Cardiac muscle cell (in vitro differentiated cells and primary cell): ENCODE results near the gene MSL3B.

Source experiments
- DNase-seq, 2 donors: peaks; one replicate each; pipeline versions ENCODE4 v3.0.0 to v3.0.0-alpha.2; 2010 to 2017; ENCODE audit warnings: low read depth in 1 of 2, low spot score in 1 of 2
- H3K27ac ChIP-seq: fragments of 200-600 bp; sonication (generic); 2 replicates; pipeline ENCODE4 v1.5.1; 2016
- H3K27me3 ChIP-seq: fragments of 200-600 bp; sonication (generic); 2 replicates; pipeline ENCODE4 v1.6.0; 2016; ENCODE audit warnings: control low read depth
- H3K36me3 ChIP-seq: fragments of 200-600 bp; sonication (generic); 2 replicates; pipeline ENCODE4 v1.5.1; 2016; ENCODE audit warnings: control low read depth
- H3K4me1 ChIP-seq: fragments of 200-600 bp; sonication (generic); 2 replicates; pipeline ENCODE4 v1.8.1; 2017; ENCODE audit warnings: low read depth, mild to moderate bottlenecking, mixed run types
- H3K4me3 ChIP-seq: fragments of 200-600 bp; sonication (generic); 2 replicates; pipeline ENCODE4 v1.5.1; 2016; ENCODE audit warnings: mild to moderate bottlenecking
- H3K9me3 ChIP-seq: fragments of 200-600 bp; sonication (generic); 2 replicates; pipeline ENCODE4 v1.5.1; 2017; ENCODE audit warnings: low read depth, mild to moderate bottlenecking, control low read depth
- TF ChIP-seq, protein P1 (sequence below): IDR thresholded peaks from 2 replicates; pipeline ENCODE4 v1.5.1; 2012; ENCODE audit warnings: low read depth, mild to moderate bottlenecking, low read length

Gene MSL3B

DNA sequence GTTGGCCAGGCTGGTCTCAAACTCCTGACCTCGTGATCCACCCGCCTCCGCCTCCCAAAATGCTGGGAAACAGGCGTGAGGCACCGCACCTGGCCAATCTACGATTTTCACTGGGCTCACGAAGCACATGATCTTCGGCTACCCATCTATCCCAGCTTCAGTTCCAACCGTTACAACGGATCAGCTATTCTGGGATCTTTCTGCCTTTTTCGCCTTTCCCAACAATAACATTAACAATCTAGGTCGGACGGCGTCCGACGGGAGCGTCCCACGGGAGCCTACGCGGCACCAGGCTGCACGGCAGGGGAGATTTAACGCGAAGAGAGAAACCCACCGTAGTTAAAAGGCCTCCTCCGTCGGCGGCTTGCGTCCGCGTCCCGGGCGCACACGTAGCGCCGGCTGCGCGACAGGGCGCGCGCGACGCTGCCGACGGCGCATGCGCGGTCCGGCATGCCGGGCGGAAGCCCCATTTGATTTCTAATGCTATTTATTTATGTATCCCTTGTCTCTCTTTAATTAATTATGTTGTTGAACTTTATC lies at the start of gene MSL3B:
Gene MSL3B (minus strand): TSS at position 394 of the 540 bp plus-strand sequence.
- TF ChIP-seq, protein P1, sequence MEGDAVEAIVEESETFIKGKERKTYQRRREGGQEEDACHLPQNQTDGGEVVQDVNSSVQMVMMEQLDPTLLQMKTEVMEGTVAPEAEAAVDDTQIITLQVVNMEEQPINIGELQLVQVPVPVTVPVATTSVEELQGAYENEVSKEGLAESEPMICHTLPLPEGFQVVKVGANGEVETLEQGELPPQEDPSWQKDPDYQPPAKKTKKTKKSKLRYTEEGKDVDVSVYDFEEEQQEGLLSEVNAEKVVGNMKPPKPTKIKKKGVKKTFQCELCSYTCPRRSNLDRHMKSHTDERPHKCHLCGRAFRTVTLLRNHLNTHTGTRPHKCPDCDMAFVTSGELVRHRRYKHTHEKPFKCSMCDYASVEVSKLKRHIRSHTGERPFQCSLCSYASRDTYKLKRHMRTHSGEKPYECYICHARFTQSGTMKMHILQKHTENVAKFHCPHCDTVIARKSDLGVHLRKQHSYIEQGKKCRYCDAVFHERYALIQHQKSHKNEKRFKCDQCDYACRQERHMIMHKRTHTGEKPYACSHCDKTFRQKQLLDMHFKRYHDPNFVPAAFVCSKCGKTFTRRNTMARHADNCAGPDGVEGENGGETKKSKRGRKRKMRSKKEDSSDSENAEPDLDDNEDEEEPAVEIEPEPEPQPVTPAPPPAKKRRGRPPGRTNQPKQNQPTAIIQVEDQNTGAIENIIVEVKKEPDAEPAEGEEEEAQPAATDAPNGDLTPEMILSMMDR, result no peak
- no peak within 1 kb of the TSS for H3K27ac ChIP-seq
- H3K27me3 ChIP-seq, result peaks cover 14% of the 10 kb centered on the region
- H3K9me3 ChIP-seq, result no peaks in the 10 kb centered on the region
- DNase-seq, result peak; percentile 64 to 75
- H3K4me3 ChIP-seq, result peak within 1 kb of the TSS; percentile 33
- no peaks in the 10 kb centered on the region for H3K36me3 ChIP-seq
- H3K4me1 ChIP-seq, result no peaks in the 10 kb centered on the region

DNA sequence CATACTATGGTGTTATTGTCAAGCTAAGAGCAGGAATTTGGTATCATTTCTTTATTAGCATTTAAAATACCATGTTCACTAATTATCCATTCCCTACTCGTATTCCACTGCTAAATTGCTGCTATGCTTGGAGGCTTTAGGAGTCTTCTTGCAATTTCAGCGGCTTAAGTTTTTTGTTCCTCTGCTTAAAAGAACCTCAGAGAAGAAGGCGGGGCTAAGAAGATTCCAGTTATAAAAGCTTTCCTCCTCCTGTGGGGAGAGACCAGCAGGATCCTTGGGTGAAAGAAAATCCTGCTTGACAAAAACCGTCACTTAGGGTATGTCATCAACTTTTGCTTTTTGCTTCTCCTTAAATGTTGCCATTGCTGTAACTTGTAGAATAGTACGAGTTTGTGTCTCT lies 48.9 kb upstream of the MSL3B start, which contains the start of gene TRPM8:
Gene TRPM8 (plus strand): TSS at position 258 of the 400 bp plus-strand sequence. CDS start 9,165 bp downstream, outside the sequence.
- DNase-seq, result no peak
- no peaks in the 10 kb centered on the region for H3K4me1 ChIP-seq
- TF ChIP-seq, protein P1, result no peak
- no peaks in the 10 kb centered on the region for H3K36me3 ChIP-seq
- no peaks in the 10 kb centered on the region for H3K9me3 ChIP-seq
- no peak within 1 kb of the TSS for H3K4me3 ChIP-seq
- no peak within 1 kb of the TSS for H3K27ac ChIP-seq
- peaks cover 13% of the 10 kb centered on the region for H3K27me3 ChIP-seq

GRCh38 chr2:233915128-233915527 lies 46.9 kb upstream of the MSL3B start:
- Histone ChIP-seq H3K27ac (no peak overlapping the region), H3K4me3 (no peak overlapping the region), H3K27me3 (peaks cover 13% of the 10 kb centered on the region), H3K9me3 (no peaks in the 10 kb centered on the region), H3K4me1 (no peaks in the 10 kb centered on the region), H3K36me3 (no peaks in the 10 kb centered on the region)
- TF ChIP-seq, protein P1, result peak; percentile 17
- peak in 1 of 2 donors; percentile 14 for DNase-seq

- Histone ChIP-seq H3K27ac (no peak overlapping the region), H3K4me3 (no peak overlapping the region), H3K27me3 (peaks cover 13% of the 10 kb centered on the region), H3K36me3 (no peaks in the 10 kb centered on the region), H3K4me1 (no peaks in the 10 kb centered on the region), H3K9me3 (no peaks in the 10 kb centered on the region)
- TF ChIP-seq, protein P1, result peak; percentile 5
- peak; percentile 52 to 76 for DNase-seq
Measured at GRCh38 chr2:233912691-233913423, 44.7 kb upstream of the MSL3B start.

- Histone ChIP-seq H3K36me3 (no peaks in the 10 kb centered on the region), H3K9me3 (no peaks in the 10 kb centered on the region), H3K4me3 (no peak overlapping the region), H3K27ac (no peak overlapping the region), H3K27me3 (no peaks in the 10 kb centered on the region), H3K4me1 (no peaks in the 10 kb centered on the region)
- DNase-seq, result no peak
- TF ChIP-seq, protein P1, result no peak
Measured at GRCh38 chr2:233907627-233908026, 39.4 kb upstream of the MSL3B start.
